Upper lobe of left lung (tissue), 4 donors: Measurements from ENCODE around the gene TMEM51.

Experiments
- POLR2AphosphoS5 ChIP-seq, 2 donors: sonication (generic); formaldehyde crosslinking; IDR thresholded peaks; one replicate each; pipeline ENCODE4 v1.5.1; 2017; ENCODE audit warnings: antibody characterized with exemption in 2 of 2
- TF ChIP-seq, protein P1 (sequence below), 6 experiments: fragments of 450-650 bp in 4 of 6; fragments of 200-600 bp in 2 of 6; sonication (generic) in 2 of 6; IDR thresholded peaks; one replicate each; pipeline ENCODE4 v1.5.1; 2016 to 2019; ENCODE audit warnings: antibody characterized with exemption in 6 of 6

DNA sequence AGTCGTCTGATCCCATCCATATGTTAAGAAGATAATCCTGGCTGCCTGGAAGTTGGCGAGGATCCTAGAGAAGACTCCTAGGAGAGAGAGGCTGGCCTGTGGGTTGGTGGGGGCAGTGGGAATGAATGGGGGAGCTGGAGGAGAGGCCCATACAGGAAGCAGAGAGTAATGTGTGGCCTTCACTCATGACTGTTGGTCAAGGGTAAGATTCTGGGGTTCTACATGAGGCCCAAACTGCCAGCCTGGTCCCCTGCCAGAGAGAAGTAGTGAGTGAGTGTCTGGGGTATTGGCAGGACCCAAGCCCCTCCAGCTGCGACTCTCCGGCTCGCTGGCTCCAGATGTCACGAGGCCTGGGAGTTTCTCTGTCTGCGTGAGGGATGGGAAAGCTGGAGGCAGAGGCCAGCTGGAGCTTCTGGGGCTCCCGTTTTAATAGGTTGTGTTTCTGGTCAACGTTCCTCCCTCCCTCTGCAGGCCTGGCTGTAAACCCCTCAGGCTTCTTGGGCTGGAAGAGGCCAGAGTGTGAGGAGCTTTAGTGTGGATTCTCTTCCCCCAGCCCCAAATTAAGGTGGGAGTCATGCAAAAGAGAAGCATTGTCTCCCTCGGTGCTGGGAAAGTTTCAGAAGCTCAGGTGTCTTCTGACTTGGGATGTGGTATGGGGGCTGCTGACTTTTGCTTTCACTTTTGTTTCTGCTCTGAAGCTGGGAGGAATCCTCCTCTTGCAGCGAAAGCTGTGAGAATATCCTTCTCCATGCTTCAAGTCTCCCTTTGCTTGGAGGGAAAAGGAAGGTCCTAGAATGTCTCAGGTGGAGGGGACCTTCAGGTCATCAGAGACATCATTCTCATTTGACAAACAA, 2.6 kb downstream of the TMEM51 start:
- TF ChIP-seq, protein P1, sequence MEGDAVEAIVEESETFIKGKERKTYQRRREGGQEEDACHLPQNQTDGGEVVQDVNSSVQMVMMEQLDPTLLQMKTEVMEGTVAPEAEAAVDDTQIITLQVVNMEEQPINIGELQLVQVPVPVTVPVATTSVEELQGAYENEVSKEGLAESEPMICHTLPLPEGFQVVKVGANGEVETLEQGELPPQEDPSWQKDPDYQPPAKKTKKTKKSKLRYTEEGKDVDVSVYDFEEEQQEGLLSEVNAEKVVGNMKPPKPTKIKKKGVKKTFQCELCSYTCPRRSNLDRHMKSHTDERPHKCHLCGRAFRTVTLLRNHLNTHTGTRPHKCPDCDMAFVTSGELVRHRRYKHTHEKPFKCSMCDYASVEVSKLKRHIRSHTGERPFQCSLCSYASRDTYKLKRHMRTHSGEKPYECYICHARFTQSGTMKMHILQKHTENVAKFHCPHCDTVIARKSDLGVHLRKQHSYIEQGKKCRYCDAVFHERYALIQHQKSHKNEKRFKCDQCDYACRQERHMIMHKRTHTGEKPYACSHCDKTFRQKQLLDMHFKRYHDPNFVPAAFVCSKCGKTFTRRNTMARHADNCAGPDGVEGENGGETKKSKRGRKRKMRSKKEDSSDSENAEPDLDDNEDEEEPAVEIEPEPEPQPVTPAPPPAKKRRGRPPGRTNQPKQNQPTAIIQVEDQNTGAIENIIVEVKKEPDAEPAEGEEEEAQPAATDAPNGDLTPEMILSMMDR (IDR thresholded peaks at IDR 0.05), result no peak
- TF ChIP-seq POLR2AphosphoS5 (IDR thresholded peaks at IDR 0.05), result no peak
